WTC11 (cell line): Measurements from ENCODE around the gene ASIC3.

Experiments used
- ATF2 ChIP-seq: sonication (generic); formaldehyde crosslinking; IDR thresholded peaks from 2 replicates; pipeline ENCODE4 v1.8.1; 2022; ENCODE audit warnings: low read depth, missing genetic modification reagents, borderline replicate concordance
- ATF3 ChIP-seq: sonication (generic); formaldehyde crosslinking; conservative IDR thresholded peaks from 2 replicates; pipeline ENCODE4 v1.8.1; 2022; ENCODE audit warnings: mild to moderate bottlenecking, missing genetic modification reagents
- CREM ChIP-seq: sonication (generic); formaldehyde crosslinking; IDR thresholded peaks from 2 replicates; pipeline ENCODE4 v1.8.1; 2022; ENCODE audit warnings: mild to moderate bottlenecking, missing genetic modification reagents, moderate library complexity
- CTCF ChIP-seq: fragments of 200-600 bp; IDR thresholded peaks from 2 replicates; pipeline ENCODE4 v1.8.0; 2022; ENCODE audit warnings: antibody characterized with exemption
- ELF4 ChIP-seq: sonication (generic); formaldehyde crosslinking; IDR thresholded peaks from 2 replicates; pipeline ENCODE4 v1.8.1; 2022; ENCODE audit warnings: low read depth, mild to moderate bottlenecking, moderate library complexity, missing genetic modification reagents
- FOXJ3 ChIP-seq: sonication (generic); formaldehyde crosslinking; IDR thresholded peaks from 2 replicates; pipeline ENCODE4 v1.9.0; 2021; ENCODE audit warnings: missing genetic modification reagents, mild to moderate bottlenecking, borderline replicate concordance
- MAX ChIP-seq: sonication (generic); formaldehyde crosslinking; IDR thresholded peaks from 2 replicates; pipeline ENCODE4 v1.8.0; 2022; ENCODE audit warnings: mild to moderate bottlenecking, missing genetic modification reagents
- TEAD1 ChIP-seq: sonication (generic); formaldehyde crosslinking; IDR thresholded peaks from 2 replicates; pipeline ENCODE4 v1.8.0; 2022; ENCODE audit warnings: mild to moderate bottlenecking, missing genetic modification reagents

GRCh38 chr7:151028131-151028947 lies 20.0 kb upstream of the ASIC3 start, which contains the start of gene ABCB8:
- no peak for TF ChIP-seq MAX
- no peak for TF ChIP-seq CTCF
- no peak for TF ChIP-seq FOXJ3 (CRISPR knock-in tag)
- no peak for TF ChIP-seq CREM (CRISPR knock-in tag)
- TF ChIP-seq ATF2 (CRISPR knock-in tag) = no peak
- no peak for TF ChIP-seq ATF3 (CRISPR knock-in tag)
- no peak for TF ChIP-seq TEAD1
- no peak for TF ChIP-seq ELF4
